GM23338 (cell line): ENCODE results near the gene JDP2. TPM values are rescaled to one million over a fixed set of nuclear protein-coding genes. Genes with fewer than 3 reads are reported as not detected.
A peak's percentile ranks its signal among the peaks of the same experiment; 100 is the strongest.

Experiments used
- ATAC-seq: fragments of 200-7000 bp; cut with Tn5 transposase; 3 replicates; pipeline ENCODE4 v1.9.1; 2020
- DNase-seq: peaks from one replicate; pipeline ENCODE4 v3.0.0-alpha.2; 2015; ENCODE audit warnings: low spot score
- H2AFZ ChIP-seq: fragments of 200-600 bp; sonication (generic); 2 replicates; pipeline ENCODE4 v1.8.0; 2016; ENCODE audit warnings: antibody characterized with exemption, mild to moderate bottlenecking, moderate library complexity
- H3F3A ChIP-seq: fragments of 200-600 bp; sonication (generic); replicated peaks from 2 replicates; pipeline ENCODE4 v1.8.0; 2017; ENCODE audit warnings: antibody characterized with exemption, mixed run types, low read depth
- H3K27ac ChIP-seq: fragments of 200-600 bp; sonication (generic); 2 replicates; pipeline ENCODE4 v1.6.1; 2016; ENCODE audit warnings: low read depth
- H3K27me3 ChIP-seq: fragments of 200-600 bp; sonication (generic); 2 replicates; pipeline ENCODE4 v1.8.0; 2016; ENCODE audit warnings: mild to moderate bottlenecking, mixed run types, moderate library complexity; ENCODE audit not compliant: insufficient read depth
- H3K36me3 ChIP-seq: fragments of 200-600 bp; sonication (generic); 2 replicates; pipeline ENCODE4 v1.8.0; 2016; ENCODE audit warnings: mild to moderate bottlenecking; ENCODE audit not compliant: insufficient read depth
- H3K4me1 ChIP-seq: fragments of 200-600 bp; sonication (generic); 2 replicates; pipeline ENCODE4 v1.8.0; 2016; ENCODE audit warnings: mild to moderate bottlenecking, moderate library complexity; ENCODE audit not compliant: insufficient read depth
- H3K4me2 ChIP-seq: fragments of 200-600 bp; sonication (generic); 2 replicates; pipeline ENCODE4 v1.7.1; 2017; ENCODE audit warnings: mixed run types
- H3K4me3 ChIP-seq: fragments of 200-600 bp; sonication (generic); 2 replicates; pipeline ENCODE4 v1.6.1; 2016; ENCODE audit warnings: mixed run types
- H3K79me2 ChIP-seq: fragments of 200-600 bp; sonication (generic); replicated peaks from 2 replicates; pipeline ENCODE4 v1.8.0; 2017; ENCODE audit warnings: mild to moderate bottlenecking; ENCODE audit not compliant: insufficient read depth
- H3K9me2 ChIP-seq: fragments of 200-600 bp; sonication (generic); 2 replicates; pipeline ENCODE4 v1.8.0; 2017; ENCODE audit not compliant: insufficient read depth
- H4K20me1 ChIP-seq: fragments of 200-600 bp; sonication (generic); replicated peaks from 2 replicates; pipeline ENCODE4 v1.8.0; 2017; ENCODE audit warnings: mild to moderate bottlenecking; ENCODE audit not compliant: insufficient read depth
- H3K27ac Mint-ChIP-seq: 2 replicates; pipeline ENCODE4 v1.8.0; 2020; ENCODE audit warnings: inconsistent platforms, mild to moderate bottlenecking, moderate library complexity, mixed read lengths
- H3K27me3 Mint-ChIP-seq: 3 replicates; pipeline ENCODE4 v1.8.0; 2022; ENCODE audit warnings: low read depth, mild to moderate bottlenecking, moderate library complexity, mixed read lengths, inconsistent platforms; ENCODE audit not compliant: insufficient read depth, poor library complexity
- H3K36me3 Mint-ChIP-seq: 3 replicates; pipeline ENCODE4 v1.8.0; 2021; ENCODE audit warnings: low read depth, mild to moderate bottlenecking, inconsistent platforms, moderate library complexity, mixed read lengths
- H3K4me1 Mint-ChIP-seq: 3 replicates; pipeline ENCODE4 v1.8.0; 2020; ENCODE audit warnings: mild to moderate bottlenecking, inconsistent platforms, mixed read lengths
- H3K4me3 Mint-ChIP-seq: 3 replicates; pipeline ENCODE4 v1.8.0; 2021; ENCODE audit warnings: moderate library complexity, mild to moderate bottlenecking, inconsistent platforms, mixed read lengths
- H3K9me3 Mint-ChIP-seq: 3 replicates; pipeline ENCODE4 v1.8.0; 2020; ENCODE audit warnings: moderate library complexity, mild to moderate bottlenecking, inconsistent platforms, mixed read lengths
- CREB1 ChIP-seq: fragments of 250-450 bp; sonication (Bioruptor Pico); IDR thresholded peaks from 2 replicates; pipeline ENCODE4 v1.5.0; 2020; ENCODE audit warnings: low read depth, mild to moderate bottlenecking, moderate library complexity
- EZH2phosphoT487 ChIP-seq: fragments of 200-600 bp; sonication (generic); IDR thresholded peaks from one replicate; pipeline ENCODE4 v1.8.1; 2018; ENCODE audit warnings: antibody characterized with exemption; ENCODE audit not compliant: unreplicated experiment
- JUNB ChIP-seq: IDR thresholded peaks from one replicate; pipeline ENCODE4 v1.6.1; 2016; ENCODE audit warnings: antibody characterized with exemption; ENCODE audit not compliant: unreplicated experiment
- POLR2AphosphoS5 ChIP-seq: IDR thresholded peaks from 2 replicates; pipeline ENCODE4 v1.6.1; 2016; ENCODE audit warnings: antibody characterized with exemption, low read depth
- STAT1 ChIP-seq: IDR thresholded peaks from one replicate; pipeline ENCODE4 v1.6.1; 2016; ENCODE audit warnings: antibody characterized with exemption; ENCODE audit not compliant: unreplicated experiment
- ZNF114 ChIP-seq: fragments of 250-450 bp; sonication (Bioruptor Pico); IDR thresholded peaks from 2 replicates; pipeline ENCODE4 v1.5.0; 2020; ENCODE audit warnings: mild to moderate bottlenecking, moderate library complexity
- ZNF331 ChIP-seq: fragments of 250-450 bp; sonication (Bioruptor Pico); IDR thresholded peaks from 2 replicates; pipeline ENCODE4 v1.5.0; 2020; ENCODE audit warnings: low read depth, mild to moderate bottlenecking, moderate library complexity
- ZNF462 ChIP-seq: fragments of 250-450 bp; sonication (Bioruptor Pico); IDR thresholded peaks from 2 replicates; pipeline ENCODE4 v1.5.0; 2020; ENCODE audit warnings: mild to moderate bottlenecking, moderate library complexity
- polyA plus RNA-seq: library from polyadenylated mRNA; unstranded; fragments of >200 nt; fragmentation: Nextera tagmentation; extraction: Ambion mirVana; gene quantifications from 2 replicates; pipeline ENCODE4 v1.2.1, GENCODE V29; 2016
- total RNA-seq: library from RNA; depleted of rRNA; stranded (reverse); fragments of >200 nt; shearing (Covaris generic); gene quantifications from 2 replicates; pipeline ENCODE4 v1.2.3, GENCODE V29; 2014
- TF ChIP-seq, protein P1 (sequence below), 2 experiments: fragments of 200-600 bp in 1 of 2; sonication (generic) in 1 of 2; conservative IDR thresholded peaks; 2 replicates each; pipeline versions ENCODE4 v1.5.1 to v1.6.1; 2016 to 2017; ENCODE audit warnings: antibody characterized with exemption in 2 of 2, low read depth in 2 of 2, mild to moderate bottlenecking in 2 of 2, moderate library complexity in 1 of 2
- TF ChIP-seq, protein P2 (sequence below): IDR thresholded peaks from 2 replicates; pipeline ENCODE4 v1.6.1; 2016; ENCODE audit warnings: antibody characterized with exemption

The JDP2 gene
- total and polyA plus RNA-seq, 2 experiments from 2014 or later = 12.5 to 38.9 TPM

GRCh38 chr14:75399843-75400775 is 27.7 kb upstream of the JDP2 start (continued):
- TF ChIP-seq, protein P1, sequence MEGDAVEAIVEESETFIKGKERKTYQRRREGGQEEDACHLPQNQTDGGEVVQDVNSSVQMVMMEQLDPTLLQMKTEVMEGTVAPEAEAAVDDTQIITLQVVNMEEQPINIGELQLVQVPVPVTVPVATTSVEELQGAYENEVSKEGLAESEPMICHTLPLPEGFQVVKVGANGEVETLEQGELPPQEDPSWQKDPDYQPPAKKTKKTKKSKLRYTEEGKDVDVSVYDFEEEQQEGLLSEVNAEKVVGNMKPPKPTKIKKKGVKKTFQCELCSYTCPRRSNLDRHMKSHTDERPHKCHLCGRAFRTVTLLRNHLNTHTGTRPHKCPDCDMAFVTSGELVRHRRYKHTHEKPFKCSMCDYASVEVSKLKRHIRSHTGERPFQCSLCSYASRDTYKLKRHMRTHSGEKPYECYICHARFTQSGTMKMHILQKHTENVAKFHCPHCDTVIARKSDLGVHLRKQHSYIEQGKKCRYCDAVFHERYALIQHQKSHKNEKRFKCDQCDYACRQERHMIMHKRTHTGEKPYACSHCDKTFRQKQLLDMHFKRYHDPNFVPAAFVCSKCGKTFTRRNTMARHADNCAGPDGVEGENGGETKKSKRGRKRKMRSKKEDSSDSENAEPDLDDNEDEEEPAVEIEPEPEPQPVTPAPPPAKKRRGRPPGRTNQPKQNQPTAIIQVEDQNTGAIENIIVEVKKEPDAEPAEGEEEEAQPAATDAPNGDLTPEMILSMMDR (conservative IDR thresholded peaks at IDR 0.05; ENCODE audit: low read depth in 2 of 2) = no peak
- TF ChIP-seq, protein P2, sequence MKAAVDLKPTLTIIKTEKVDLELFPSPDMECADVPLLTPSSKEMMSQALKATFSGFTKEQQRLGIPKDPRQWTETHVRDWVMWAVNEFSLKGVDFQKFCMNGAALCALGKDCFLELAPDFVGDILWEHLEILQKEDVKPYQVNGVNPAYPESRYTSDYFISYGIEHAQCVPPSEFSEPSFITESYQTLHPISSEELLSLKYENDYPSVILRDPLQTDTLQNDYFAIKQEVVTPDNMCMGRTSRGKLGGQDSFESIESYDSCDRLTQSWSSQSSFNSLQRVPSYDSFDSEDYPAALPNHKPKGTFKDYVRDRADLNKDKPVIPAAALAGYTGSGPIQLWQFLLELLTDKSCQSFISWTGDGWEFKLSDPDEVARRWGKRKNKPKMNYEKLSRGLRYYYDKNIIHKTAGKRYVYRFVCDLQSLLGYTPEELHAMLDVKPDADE = no peak
- no peak for TF ChIP-seq ZNF114 (CRISPR knock-in tag)
- TF ChIP-seq CREB1 (CRISPR knock-in tag) = no peak
- TF ChIP-seq POLR2AphosphoS5 = no peak

DNA sequence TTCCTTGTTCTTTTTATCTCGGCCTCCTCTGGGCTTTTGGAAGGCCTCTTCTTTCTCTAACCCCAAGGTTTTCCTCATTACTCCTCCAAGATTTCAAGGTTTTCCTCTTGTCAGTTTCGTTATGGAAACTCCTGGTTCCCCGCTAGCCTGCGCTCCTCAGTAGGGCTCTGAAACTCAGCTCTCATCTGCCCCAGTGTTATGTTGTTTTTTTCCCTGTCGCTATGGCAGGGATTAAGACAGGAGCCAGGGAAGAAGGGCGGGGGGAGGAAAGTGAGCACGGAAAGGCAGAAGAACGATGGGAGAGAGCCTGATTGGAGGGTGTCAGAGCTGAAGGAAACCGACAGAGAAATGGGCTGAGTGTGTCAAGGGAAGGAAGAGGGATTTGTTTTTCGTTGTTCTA is 26.5 kb upstream of the JDP2 start:
- Histone ChIP-seq H3F3A (no peaks in the 10 kb centered on the region), H3K4me2 (no peak overlapping the region), H3K36me3 (no peaks in the 10 kb centered on the region), H3K27ac (no peak overlapping the region), H3K79me2 (no peaks in the 10 kb centered on the region), H3K27me3 (no peaks in the 10 kb centered on the region), H2AFZ (peak overlapping the region; percentile 70), H4K20me1 (no peaks in the 10 kb centered on the region), H3K9me2 (0 out of 2 replicates have a peak, but pooled peaks cover 3% of the 10 kb centered on the region), H3K4me1 (peaks cover 10% of the 10 kb centered on the region; the same call in 1 of the 2 replicates), H3K4me3 (no peak overlapping the region)
- ATAC-seq = peak; percentile 91
- Mint-ChIP-seq H3K4me1 (peaks cover 12% of the 10 kb centered on the region), H3K27me3 (peaks cover 1% of the 10 kb centered on the region), H3K4me3 (no peak overlapping the region), H3K36me3 (no peaks in the 10 kb centered on the region), H3K27ac (0 out of 2 replicates have a peak overlapping the region, but pooled peaks have one; percentile 24), H3K9me3 (peaks cover 3% of the 10 kb centered on the region; the same call in 2 of the 3 replicates)
- DNase-seq = peak; percentile 70
- TF ChIP-seq CREB1 (CRISPR knock-in tag) (no peak), STAT1 (no peak), POLR2AphosphoS5 (no peak), ZNF114 (CRISPR knock-in tag) (no peak), ZNF462 (no peak), ZNF331 (CRISPR knock-in tag) (no peak), JUNB (no peak), EZH2phosphoT487 (no peak)
- TF ChIP-seq, protein P1 (conservative IDR thresholded peaks at IDR 0.05; ENCODE audit: low read depth in 2 of 2) = no peak
- TF ChIP-seq, protein P2 = no peak
